Fibroblast of skin of left quadriceps (primary cell): Measurements from ENCODE around the gene CTRB1.
A peak's percentile ranks its signal among the peaks of the same experiment; 100 is the strongest.

ENCODE experiments used
- DNase-seq, 2 experiments: peaks; one replicate each; pipeline ENCODE4 v3.0.0-alpha.2; 2013; ENCODE audit warnings: low read depth in 2 of 2

Gene CTRB1

DNA sequence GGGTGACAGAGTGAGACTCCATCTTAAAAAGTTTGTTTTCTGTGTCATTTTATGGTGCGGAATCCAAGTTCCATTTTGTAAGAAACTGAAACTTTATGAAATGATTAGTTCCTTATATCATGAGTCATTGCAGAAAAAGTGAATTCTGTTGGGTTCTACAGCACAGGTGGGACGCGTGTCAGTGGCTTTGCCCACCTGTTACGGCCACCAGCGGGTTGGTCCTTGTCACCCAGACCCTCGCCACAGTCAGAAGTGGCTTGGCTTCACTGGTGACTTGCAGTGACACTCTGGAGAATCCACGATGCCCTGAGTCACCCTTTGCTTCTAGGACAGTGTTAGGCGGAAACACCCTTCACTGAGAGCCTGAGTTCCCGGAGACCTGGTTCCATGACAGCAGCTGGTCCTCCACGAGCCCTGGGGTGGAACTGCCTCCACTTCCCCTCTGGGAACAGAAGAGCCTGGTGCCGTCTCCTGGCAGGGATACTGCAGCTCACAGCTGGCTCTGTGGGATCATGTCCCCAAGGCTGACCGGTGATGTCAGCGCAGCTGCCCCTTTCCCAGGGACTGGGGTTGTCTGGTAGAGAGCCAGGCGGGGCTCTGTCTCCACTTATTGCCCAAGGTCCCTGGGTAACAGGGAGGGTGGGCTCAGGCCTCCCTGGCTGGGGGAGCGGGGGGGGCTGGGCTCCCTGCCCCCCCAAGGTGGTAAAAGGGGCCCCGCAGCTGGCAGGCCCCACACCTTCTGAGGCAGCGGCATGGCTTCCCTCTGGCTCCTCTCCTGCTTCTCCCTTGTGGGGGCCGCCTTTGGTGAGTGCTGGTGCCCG, at the start of gene CTRB1:
CTRB1 (plus strand) TSS at position 733 of the 821 bp plus-strand sequence; CDS start at position 753, 20 bp downstream.
- DNase-seq: no peak

DNA sequence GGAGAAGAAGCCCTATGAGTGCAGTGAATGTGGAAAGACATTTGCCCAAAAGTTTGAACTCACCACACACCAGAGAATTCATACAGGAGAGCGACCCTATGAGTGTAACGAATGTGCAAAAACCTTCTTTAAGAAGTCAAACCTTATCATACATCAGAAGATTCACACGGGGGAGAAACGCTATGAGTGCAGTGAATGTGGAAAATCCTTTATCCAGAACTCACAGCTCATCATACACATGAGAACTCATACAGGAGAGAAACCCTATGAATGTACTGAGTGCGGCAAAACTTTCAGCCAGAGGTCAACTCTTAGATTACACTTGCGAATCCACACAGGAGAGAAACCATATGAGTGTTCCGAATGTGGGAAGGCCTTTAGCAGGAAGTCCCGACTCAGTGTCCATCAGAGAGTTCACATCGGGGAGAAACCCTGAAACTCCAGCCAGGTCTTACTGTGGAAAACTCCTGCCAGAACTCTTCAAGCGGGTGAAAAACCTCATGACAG, 48.8 kb upstream of the CTRB1 start:
- DNase-seq: no peak

DNA sequence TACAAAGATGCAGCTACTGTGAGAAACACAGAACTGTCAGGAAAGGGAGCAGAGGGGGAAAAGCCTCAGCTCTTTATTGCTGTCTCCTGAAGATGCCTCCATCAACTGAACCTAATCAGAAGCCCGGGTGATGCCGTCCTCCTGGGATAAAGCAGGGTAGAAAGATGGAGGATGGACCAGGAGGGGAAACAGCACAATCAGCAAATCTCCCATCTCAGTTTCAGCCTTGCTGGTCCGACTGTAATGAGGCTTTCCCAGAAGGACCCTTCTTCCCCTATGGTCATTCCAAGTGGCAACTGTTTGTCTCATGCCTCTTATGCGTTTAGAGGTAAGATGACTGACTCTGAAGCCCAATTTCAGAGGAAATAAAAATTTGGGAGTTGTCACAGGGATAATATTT, 46.2 kb upstream of the CTRB1 start:
- DNase-seq: no peak

DNA sequence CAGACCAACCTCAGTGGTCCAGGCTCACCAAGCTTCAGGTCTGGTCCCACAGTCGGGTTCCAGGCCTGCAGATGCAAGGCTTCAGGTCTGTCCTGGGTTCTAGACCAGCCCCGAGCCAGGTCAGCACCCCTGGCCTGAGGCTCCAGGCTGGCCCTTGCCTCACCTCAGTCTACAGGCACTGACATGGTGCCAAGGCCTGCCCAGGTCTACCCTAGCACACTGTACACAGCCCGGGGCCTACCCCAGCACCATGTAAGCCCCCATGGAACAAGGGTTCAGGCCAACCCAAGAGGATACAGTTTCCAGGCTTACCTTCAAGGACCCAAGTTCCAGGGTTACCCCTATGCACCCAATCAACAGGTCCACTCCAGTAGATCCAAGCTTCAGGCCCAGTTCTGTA, 43.7 kb upstream of the CTRB1 start:
- DNase-seq: no peak

DNA sequence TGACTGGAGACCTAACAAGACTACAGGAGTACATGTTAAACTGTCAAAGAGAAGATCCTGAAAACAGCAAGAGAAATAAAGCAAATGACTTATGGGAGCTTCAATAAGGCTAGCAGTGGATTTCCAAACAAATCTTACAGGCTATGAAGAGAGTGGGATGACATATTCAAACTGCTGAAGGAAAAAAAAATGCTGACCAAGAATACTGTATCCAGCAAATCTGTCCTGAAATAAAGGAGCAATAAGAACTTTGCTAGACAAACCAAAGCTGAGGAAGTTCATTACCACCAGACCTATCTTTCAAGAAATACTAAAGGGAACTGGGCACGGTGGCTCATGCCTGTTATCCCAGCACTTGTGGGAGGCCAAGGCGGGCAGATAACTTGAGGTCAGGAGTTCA, 41.9 kb upstream of the CTRB1 start:
- DNase-seq: no peak

DNA sequence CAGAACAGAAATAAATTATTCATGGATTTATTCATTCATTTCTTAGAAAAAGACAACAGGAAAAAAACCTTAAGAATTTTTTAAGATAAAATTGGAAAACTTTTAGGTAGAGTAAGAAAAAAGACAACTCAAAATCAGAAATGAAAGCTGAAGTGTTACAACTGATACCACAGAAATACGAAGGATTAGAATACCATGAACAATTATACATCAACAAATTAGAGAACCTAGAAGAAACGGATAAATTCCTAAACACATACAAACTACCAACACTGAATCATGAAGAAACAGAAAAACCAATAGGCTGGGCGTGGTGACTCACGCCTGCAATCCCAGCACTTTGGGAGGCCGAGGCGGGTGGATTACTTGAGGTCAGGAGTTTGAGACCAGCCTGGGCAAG, 39.6 kb upstream of the CTRB1 start:
- DNase-seq: no peak

DNA sequence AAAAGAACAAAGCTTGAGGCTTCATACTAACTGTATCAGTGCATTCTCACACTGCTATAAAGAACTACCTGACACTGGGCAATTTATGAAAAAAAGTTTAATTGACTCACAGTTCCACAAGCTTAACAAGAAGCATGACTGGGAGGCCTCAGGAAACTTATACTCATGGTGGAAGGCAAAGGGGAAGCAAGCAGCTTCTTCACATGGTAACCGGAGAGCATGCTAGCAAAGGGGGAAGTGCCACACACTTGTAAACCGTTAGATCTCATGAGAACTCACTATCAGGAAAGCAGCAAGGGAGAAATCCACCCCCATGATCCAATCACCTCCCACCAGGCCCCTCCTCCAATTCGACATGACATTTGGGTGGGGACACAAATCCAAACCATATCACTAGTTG, 37.2 kb upstream of the CTRB1 start:
- no peak for DNase-seq

DNA sequence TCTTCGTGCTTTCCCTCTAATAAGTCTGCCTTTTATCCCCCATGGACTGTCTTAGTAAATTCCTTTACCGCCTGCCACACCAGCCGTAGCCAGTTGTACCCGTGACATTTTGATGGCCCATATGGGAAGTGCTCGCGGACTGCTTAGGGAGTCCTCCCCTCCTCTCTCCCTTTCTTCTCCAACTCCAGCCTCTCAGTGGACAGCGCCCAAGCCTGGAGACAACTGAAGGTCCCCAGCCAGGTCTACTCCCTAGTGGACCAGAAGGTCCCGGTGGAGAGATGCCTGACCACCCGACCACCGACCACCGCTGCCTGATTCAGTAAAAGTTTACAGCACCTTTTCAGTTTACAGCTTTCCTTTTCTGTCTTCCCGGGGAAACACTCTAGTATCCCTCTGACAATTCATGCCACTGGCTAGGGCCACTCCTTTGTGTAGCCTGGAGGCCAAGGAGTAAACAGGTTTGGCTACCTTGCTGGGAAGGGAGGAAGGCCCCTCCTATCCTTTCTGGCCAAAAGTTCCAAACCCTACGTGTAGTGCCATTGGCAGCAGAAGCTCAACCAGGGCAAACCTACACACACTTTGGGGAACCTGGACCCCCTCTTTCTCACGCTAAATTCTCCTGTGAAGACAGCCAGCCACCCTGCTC, 29.8 kb upstream of the CTRB1 start:
- no peak for DNase-seq

DNA sequence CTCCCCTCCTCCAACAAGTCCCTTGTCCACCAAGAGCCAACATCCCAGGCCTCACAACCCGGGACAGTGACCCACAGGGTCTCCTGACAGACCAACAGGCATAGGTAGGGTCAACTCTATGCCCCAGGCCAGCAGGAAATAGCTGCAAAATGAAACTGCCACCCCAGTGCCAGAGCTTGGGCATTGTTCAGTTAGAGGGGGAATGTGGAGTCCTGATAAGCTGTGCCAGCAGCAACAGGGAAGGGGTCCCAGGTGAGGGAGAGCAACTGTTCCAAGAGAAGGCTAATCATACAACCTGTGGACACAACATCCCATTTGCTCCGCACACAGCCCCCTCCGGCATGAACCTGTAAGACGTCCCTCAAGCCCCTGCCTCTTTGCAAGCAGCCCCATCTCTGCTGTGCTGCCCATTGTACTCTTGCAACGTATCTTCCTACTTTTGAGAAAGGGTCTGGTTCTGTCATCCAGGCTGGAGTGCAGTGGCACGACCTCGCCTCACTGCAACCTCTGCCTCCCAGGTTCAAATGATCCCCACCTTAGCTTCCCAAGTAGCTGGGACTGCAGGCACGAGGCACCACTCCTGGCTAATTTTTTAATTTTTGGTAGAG, 29.0 kb upstream of the CTRB1 start:
- DNase-seq: no peak

DNA sequence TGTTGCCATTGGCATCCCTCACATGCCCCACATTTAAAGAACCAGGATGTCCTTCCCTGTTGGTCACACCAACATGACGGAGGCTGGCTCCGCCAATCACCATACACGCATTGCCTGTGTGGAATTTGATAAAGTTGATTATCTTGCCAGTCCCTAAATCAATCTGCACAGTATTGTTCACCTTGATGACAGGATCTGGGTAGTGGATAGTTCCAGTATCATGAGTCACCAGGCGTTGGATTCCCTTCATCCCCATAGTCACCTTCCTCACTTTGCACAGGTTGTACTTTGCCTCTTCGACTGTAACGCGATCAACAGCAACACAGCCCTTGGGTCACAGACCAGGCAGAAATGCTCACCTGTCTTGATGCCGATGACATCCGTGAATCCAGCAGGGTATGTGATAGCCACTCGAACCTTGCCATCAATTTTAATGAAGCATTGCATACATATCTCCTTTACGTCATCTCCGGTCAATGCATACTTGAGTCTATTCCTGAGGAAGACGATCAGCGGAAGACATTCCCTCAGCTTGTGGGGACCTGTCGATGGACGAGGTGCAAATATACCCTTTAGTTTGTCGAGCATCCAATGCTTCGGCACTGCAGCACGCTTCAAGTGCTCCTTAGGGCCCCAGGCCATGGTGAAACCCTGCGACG, 26.1 kb upstream of the CTRB1 start:
- DNase-seq: no peak

DNA sequence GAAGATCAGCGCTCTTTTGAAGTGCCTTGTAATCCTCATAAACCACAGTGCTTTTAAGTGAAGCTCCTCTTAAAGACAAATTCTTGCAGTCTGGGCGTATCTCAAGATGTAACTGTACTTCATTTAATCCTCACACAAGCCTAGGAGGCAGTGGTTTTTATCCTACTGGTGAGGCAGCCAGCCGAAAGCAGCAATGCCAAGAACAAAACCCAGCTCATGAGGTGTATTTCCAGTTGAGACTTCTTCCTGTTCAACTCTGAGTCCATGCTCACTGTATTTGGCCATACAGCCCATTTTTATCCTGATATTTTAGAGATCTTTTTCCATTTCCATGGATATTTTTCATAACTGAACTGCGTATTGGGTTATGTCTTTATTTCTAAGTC, 25.5 kb upstream of the CTRB1 start:
- DNase-seq: no peak

DNA sequence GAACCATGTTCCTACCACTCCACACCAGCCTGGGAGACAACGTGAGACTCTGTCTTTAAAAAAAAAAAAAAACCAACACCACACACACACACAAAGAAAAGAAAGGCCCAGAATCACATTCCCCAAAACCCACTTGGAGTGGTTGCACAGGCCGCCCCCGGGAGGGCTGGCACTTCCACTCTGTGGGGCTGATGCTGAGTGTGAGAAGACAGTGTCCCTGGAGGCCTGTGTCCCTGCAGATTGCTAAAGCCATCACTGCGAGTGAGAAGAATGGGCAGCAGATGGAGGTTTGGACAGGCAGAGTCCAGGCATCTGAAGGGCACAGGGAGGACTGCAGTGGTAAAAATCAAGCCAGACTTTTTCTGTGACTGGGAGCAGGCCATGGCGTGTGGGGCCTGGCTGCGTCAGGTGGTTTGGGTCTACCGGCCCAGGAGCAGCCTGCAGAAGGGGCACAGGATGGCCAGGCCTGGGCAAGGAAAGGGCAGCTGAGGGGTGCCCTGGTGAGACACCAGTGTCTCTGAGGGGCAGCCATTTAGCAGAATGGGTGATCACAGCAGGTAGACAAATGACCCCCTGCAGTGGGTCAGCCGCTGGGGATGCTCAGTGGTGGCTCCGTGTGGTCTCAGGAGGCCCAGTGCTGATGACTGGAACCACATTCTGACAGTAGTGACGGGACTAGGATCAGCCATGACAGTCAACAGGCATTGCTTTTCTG, 24.9 kb upstream of the CTRB1 start:
- no peak for DNase-seq

DNA sequence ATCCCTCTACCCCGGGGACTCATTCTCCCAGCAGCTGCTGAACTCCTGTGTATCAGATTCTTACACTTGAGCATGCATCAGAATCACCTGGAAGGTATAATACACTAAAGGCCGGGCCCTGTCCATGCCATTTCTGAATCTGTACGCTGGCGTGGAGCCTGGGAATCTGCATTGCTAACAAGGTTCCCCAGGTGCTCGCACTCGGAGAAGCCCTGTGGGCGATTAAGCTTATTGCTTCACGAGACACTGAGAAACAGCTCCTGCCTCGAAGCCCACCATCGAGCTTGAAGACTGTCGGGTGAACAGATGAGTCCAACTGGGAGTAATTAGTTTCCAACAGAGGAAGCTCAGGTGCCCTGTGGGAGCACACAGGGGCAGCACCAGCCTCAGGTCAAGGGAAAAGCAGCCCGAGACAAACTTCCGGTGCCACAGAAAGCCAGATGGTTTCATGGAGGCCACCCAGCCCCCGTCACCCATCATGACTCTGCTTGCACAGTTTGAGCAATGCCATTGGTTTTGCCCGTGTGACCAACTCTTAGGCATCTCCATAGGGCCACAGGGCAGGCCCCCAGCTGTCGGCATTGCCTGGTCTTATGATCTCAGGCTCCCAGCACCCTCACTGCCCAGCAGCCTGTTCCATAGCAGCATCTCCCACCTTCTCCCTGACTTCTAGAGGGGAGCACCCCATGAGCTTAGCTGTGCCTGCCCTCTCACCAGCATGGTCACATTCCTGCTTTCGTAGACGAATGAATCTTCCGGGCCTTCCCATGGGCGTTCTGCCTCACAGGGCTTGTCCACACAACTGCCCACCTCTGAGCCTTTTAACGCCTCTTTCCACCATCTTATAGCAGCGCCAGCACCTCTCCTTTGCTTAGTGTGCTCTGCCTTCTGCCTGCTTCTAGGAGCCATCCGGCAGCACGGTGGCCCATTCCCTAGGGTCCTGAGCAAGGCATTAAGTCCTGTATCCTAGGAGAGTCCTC, 22.7 kb upstream of the CTRB1 start:
- no peak for DNase-seq

DNA sequence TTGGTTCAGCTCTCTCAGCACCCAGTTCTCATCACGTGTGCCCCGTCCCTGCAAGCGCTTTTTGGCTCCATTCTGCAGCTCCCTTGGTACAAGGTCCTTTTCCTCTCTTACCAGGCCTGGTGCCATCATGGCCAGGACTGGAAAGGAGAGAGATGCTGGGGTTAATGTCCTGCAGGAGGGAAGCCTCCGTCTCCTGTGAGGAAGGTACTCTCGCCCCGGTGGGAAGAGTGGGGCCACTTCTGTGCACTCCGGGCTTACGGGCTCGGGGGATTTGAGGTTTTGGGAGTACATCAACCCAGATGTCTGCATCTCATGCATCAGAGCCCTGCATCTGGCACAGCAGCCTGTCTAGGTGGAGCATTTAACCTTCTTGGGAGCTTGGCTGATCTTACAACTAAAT, 22.0 kb upstream of the CTRB1 start:
- DNase-seq: no peak

DNA sequence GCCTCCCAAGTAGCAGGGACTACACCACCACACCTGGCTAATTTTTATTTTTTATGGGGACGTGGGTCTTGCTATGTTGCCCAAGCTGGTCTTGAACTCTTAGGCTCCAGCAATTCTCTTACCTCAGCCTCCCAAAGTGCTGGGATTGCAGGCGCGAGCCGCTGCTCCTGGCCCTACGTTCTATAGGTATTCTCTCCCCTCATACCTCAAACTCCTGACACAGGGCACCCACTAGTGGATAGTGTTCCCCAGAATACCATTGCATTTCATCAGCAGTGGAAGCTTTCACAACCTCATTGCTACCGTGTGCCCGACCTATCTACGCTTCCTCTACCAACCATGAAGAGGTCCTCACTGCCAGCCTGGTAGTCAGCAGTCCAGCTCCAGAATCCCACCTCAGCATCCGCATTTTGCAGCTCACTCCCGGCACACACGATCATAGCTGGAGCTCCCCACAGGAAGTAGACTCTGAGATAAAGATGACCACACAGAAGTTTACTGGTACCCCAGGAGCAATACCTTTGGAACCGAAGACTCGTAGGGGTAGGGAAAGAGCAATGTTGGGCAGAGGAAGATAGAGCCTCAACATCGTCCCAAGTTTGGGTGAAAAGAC, 21.2 kb upstream of the CTRB1 start:
- no peak for DNase-seq

DNA sequence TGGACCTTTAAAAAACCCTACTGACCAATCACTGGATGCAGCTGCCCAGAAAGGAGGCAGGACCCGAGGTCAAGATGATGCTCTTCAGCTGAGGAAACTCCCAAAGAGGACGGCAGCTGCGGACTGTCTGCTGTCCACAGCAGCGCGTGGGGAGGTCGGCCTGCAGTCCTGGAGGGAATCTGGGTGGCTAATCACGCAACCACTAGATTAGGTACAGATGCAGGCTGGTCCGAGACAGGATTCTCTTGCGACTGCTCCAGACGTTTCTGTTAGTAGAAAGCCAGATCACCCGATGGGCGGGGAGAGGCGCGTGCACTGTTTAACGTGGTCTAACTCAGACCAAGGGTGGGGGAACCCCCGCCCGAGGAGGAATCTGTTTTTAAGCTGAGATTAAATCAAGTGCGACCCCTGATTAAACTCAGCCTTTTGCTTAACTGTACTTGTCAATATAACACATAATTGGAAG, 20.6 kb upstream of the CTRB1 start:
- DNase-seq: peak in 1 of 2 experiments; percentile 4

DNA sequence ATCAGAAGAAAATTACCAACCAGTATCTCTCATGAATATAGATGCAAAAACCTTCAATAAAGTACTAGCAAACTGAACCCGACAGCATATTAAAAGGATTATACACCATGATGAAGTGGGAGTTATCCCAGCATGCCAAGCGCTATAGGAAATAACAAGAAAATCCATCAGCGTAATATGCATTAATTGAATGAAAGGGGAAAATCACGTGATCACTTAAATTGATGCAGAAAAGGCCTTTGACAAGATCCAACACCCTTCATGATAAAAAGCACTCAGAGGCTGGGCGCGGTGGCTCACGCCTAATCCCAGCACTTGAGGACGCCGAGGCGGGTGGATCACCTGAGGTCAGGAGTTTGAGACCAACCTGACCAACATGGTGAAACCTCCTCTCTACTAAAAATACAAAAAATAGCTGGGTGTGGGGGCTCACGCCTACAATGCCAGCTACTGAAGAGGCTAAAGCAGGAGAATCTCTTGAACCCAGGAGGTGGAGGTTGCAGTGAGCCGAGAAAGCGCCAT, 16.7 kb upstream of the CTRB1 start:
- no peak for DNase-seq

DNA sequence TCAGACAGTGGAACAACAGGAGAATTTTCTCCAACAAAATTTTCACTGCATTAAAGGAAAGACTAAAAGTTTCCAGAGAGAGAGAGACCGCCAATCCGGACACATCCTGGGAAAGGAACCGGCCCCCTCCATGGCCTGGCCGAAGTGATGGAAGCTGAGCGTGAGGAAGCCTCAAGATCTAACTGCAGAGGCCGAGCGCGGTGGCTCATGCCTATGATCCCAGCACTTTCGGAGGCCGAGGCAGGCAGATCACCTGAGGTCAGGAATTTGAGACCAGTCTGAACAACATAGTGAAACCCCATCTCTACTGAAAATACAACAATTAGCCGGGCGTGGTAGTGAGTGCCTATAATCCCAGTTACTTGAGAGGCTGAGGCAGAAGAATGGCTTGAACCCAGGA, 15.7 kb upstream of the CTRB1 start:
- DNase-seq: no peak

DNA sequence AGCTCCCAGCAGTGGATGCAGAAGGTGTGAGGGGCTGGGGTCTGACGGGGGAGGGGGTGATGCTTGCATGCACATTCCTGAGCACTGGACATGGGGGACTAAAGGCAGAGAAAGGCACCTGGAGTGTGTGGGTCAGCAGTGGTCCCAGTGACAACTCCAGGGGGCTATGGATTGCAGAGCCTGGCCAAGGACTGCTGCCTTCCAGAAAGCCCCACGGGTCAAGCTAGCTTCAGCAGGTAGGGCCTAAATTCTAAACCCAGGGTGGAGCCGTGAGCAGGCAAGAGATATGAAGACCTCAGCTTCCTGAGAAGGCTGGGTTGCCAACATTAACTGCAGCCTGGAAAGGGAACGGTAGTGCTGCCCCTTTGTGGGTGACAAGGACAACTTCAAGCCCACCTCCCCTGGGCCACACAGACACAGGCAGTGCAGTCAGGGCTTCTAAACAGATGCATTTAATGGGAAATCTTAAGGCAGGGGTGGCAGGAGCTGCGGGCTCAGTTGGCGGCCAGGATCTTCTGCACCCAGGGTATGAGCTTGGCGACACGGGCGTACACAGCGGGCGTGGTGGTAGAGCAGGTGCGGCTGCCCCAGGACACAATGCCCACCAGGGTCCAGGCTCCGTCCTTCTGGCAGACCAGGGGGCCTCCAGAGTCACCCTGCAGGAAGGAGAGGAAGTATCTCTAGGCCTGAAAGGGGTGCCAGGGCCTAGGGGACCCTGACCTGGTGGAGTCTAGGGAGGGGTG, 14.9 kb upstream of the CTRB1 start:
- DNase-seq: no peak
